GM20000 (cell line): Measurements from ENCODE around the gene NRDC.

Source experiments
- DNase-seq: peaks from one replicate; pipeline ENCODE4 v3.0.0; 2012; ENCODE audit warnings: low spot score
- CTCF ChIP-seq: IDR thresholded peaks from 2 replicates; pipeline ENCODE4 v1.5.1; 2012; ENCODE audit warnings: mild to moderate bottlenecking, control low read depth; ENCODE audit errors: extremely low read depth, missing control alignments

NRDC gene

GRCh38 chr1:51750218-51750617 is 128.3 kb downstream of the NRDC start:
- DNase-seq: no peak
- no peak for TF ChIP-seq CTCF

- TF ChIP-seq CTCF: no peak
- no peak for DNase-seq
Measured at GRCh38 chr1:51749151-51749550, 129.4 kb downstream of the NRDC start.

- no peak for DNase-seq
- TF ChIP-seq CTCF: no peak
Measured at GRCh38 chr1:51745304-51745570, 133.3 kb downstream of the NRDC start.

GRCh38 chr1:51744506-51745303 is 133.8 kb downstream of the NRDC start:
- DNase-seq: no peak
- TF ChIP-seq CTCF: no peak

GRCh38 chr1:51741121-51741681 is 137.3 kb downstream of the NRDC start:
- no peak for TF ChIP-seq CTCF
- DNase-seq: no peak

GRCh38 chr1:51740652-51741051 is 137.9 kb downstream of the NRDC start:
- DNase-seq: no peak
- no peak for TF ChIP-seq CTCF
